GM19438 (cell line): ENCODE measurements around the gene KTI12.

Source experiments
- ATAC-seq: cut with Tn5 transposase; IDR thresholded peaks from one replicate; pipeline ENCODE4 v1.9.1; 2021; ENCODE audit warnings: low read depth; ENCODE audit not compliant: unreplicated experiment

KTI12 gene

GRCh38 chr1:51989582-51990477 lies 43.8 kb downstream of the KTI12 start:
- no peak for ATAC-seq

GRCh38 chr1:51988254-51988653 lies 45.4 kb downstream of the KTI12 start:
- no peak for ATAC-seq

GRCh38 chr1:51986718-51987117 lies 46.9 kb downstream of the KTI12 start:
- no peak for ATAC-seq

- ATAC-seq = no peak
Observed at GRCh38 chr1:51982161-51982560, 51.4 kb downstream of the KTI12 start.
